ENCODE results near the gene RMP24.
"Not testable (repeated sequence)": the region's sequence is repeated elsewhere in the genome, so short reads cannot be mapped to it uniquely, and the experiment has no call there.

RMP24 gene

DNA sequence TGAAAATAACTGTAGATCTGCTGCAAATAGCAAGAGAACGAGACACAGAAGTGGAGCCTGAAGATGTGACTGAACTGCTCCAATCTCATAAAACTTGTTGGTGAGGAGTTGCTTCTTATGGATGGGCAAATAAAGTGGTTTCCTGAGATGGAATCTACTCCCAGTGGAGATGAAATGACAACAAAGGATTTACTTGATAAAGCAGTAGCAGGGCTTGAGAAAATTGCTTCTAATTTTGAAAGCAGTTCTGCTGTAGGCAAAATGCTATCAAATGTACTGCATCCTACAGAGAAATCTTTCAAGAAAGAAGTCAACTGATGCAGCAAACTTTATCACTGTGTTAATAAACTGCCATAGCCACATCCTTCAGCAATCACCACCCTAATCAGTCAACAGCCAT, 50.9 kb downstream of the RMP24 start:
- no peaks in the 10 kb centered on the region for H3K36me3 ChIP-seq (ENCODE audit: control insufficient read depth, insufficient read depth, low read length)
- H3K9ac ChIP-seq (ENCODE audit: insufficient read depth, low read length): no peak overlapping the region
- no peak overlapping the region for H2AFZ ChIP-seq (ENCODE audit: low read length)
- no peaks in the 10 kb centered on the region for H3K27me3 ChIP-seq (ENCODE audit: control insufficient read depth, insufficient read depth, low read length)
- no peaks in the 10 kb centered on the region for H3K79me2 ChIP-seq (ENCODE audit: control insufficient read depth, insufficient read depth, low read length)
- H3K27ac ChIP-seq (ENCODE audit: insufficient read depth, low read length): no peak overlapping the region
- DNase-seq (ENCODE audit: low read depth in 2 of 2): no peak
- H3K4me2 ChIP-seq (ENCODE audit: extremely low read depth, insufficient read depth, low read length): no peak overlapping the region
- H3K4me3 ChIP-seq (replicated peaks in 1 of 4; ENCODE audit: control extremely low read depth in 1 of 4, insufficient read depth in 1 of 4, low read depth in 3 of 4, low read length in 4 of 4): no peak overlapping the region
- H3K4me1 ChIP-seq (ENCODE audit: control insufficient read depth, extremely low read depth, insufficient read depth, low read length): peaks cover 4% of the 10 kb centered on the region
- TF ChIP-seq EZH2 (IDR thresholded peaks at IDR 0.05; ENCODE audit: low read length, missing control alignments): no peak
- TF ChIP-seq, protein P1, sequence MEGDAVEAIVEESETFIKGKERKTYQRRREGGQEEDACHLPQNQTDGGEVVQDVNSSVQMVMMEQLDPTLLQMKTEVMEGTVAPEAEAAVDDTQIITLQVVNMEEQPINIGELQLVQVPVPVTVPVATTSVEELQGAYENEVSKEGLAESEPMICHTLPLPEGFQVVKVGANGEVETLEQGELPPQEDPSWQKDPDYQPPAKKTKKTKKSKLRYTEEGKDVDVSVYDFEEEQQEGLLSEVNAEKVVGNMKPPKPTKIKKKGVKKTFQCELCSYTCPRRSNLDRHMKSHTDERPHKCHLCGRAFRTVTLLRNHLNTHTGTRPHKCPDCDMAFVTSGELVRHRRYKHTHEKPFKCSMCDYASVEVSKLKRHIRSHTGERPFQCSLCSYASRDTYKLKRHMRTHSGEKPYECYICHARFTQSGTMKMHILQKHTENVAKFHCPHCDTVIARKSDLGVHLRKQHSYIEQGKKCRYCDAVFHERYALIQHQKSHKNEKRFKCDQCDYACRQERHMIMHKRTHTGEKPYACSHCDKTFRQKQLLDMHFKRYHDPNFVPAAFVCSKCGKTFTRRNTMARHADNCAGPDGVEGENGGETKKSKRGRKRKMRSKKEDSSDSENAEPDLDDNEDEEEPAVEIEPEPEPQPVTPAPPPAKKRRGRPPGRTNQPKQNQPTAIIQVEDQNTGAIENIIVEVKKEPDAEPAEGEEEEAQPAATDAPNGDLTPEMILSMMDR (conservative IDR thresholded peaks at IDR 0.05 in 1 of 2, IDR thresholded peaks at IDR 0.05 in 1 of 2; ENCODE audit: low read depth in 1 of 2, low read length in 2 of 2): no peak
- no peaks in the 10 kb centered on the region for H4K20me1 ChIP-seq (ENCODE audit: control insufficient read depth, extremely low read depth, insufficient read depth, low read length)
- no peaks in the 10 kb centered on the region for H3K9me3 ChIP-seq (ENCODE audit: control insufficient read depth, insufficient read depth, low read depth, low read length)

DNA sequence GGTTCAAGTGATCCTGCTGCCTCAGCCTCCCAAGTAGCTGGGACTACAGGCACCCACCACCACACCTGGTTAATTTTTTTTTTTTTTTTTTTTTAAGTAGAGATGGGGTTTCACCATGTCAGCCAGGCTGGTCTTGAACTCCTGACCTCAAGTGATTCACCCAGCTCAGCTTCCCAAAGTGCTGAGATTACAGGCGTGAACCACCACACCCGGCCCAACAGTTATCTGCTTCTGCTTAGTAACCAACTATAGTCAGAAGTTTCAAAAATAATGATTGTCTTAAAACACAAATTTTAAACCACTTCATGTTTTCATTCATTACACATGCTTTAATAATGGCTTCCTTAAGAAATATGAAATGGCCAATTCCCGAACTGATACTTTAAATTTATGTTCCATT, 51.8 kb downstream of the RMP24 start:
- not testable (repeated sequence) for H3K4me2 ChIP-seq (ENCODE audit: extremely low read depth, insufficient read depth, low read length); H2AFZ ChIP-seq (ENCODE audit: low read length); H3K36me3 ChIP-seq (ENCODE audit: control insufficient read depth, insufficient read depth, low read length); H3K27ac ChIP-seq (ENCODE audit: insufficient read depth, low read length); H3K4me3 ChIP-seq (replicated peaks in 1 of 4; ENCODE audit: control extremely low read depth in 1 of 4, insufficient read depth in 1 of 4, low read depth in 3 of 4, low read length in 4 of 4); H3K9me3 ChIP-seq (ENCODE audit: control insufficient read depth, insufficient read depth, low read depth, low read length); H3K27me3 ChIP-seq (ENCODE audit: control insufficient read depth, insufficient read depth, low read length); H4K20me1 ChIP-seq (ENCODE audit: control insufficient read depth, extremely low read depth, insufficient read depth, low read length); H3K79me2 ChIP-seq (ENCODE audit: control insufficient read depth, insufficient read depth, low read length); DNase-seq (ENCODE audit: low read depth in 2 of 2); H3K4me1 ChIP-seq (ENCODE audit: control insufficient read depth, extremely low read depth, insufficient read depth, low read length); H3K9ac ChIP-seq (ENCODE audit: insufficient read depth, low read length)

DNA sequence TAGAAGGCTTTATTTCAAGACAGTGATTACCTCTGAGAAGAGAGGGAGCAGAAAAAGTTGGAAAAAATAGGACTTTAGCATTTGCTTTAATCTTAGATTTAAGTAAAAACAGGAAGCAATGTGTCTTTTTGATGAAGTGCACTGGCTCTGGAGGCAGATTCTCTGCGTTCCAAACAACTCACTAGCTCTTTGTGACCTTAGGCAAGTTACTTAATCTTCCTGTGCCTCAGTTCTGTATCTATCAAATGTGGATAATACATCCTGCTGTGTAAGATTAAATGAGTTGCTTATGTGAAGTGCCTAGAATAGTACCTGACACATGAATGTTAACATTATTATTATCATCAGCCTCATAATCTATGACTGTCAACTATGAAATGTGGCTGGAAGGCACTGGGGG, 52.5 kb downstream of the RMP24 start:
- peaks cover 2% of the 10 kb centered on the region for H3K36me3 ChIP-seq (ENCODE audit: control insufficient read depth, insufficient read depth, low read length)
- TF ChIP-seq, protein P1 (conservative IDR thresholded peaks at IDR 0.05 in 1 of 2, IDR thresholded peaks at IDR 0.05 in 1 of 2; ENCODE audit: low read depth in 1 of 2, low read length in 2 of 2): no peak
- TF ChIP-seq EZH2 (IDR thresholded peaks at IDR 0.05; ENCODE audit: low read length, missing control alignments): no peak
- H2AFZ ChIP-seq (ENCODE audit: low read length): no peak overlapping the region
- H3K9me3 ChIP-seq (ENCODE audit: control insufficient read depth, insufficient read depth, low read depth, low read length): no peaks in the 10 kb centered on the region
- no peak overlapping the region for H3K4me3 ChIP-seq (replicated peaks in 1 of 4; ENCODE audit: control extremely low read depth in 1 of 4, insufficient read depth in 1 of 4, low read depth in 3 of 4, low read length in 4 of 4)
- peak overlapping the region; percentile 29 for H3K4me2 ChIP-seq (ENCODE audit: extremely low read depth, insufficient read depth, low read length)
- H4K20me1 ChIP-seq (ENCODE audit: control insufficient read depth, extremely low read depth, insufficient read depth, low read length): no peaks in the 10 kb centered on the region
- H3K27ac ChIP-seq (ENCODE audit: insufficient read depth, low read length): peak overlapping the region; percentile 4
- no peaks in the 10 kb centered on the region for H3K27me3 ChIP-seq (ENCODE audit: control insufficient read depth, insufficient read depth, low read length)
- no peak overlapping the region for H3K9ac ChIP-seq (ENCODE audit: insufficient read depth, low read length)
- DNase-seq (ENCODE audit: low read depth in 2 of 2): peak; percentile 41 to 82
- peaks cover 4% of the 10 kb centered on the region for H3K4me1 ChIP-seq (ENCODE audit: control insufficient read depth, extremely low read depth, insufficient read depth, low read length)
- H3K79me2 ChIP-seq (ENCODE audit: control insufficient read depth, insufficient read depth, low read length): no peaks in the 10 kb centered on the region
